HCT116 (cell line): ENCODE results near the gene DPYD. TPM values are rescaled to one million over a fixed set of nuclear protein-coding genes. Genes with fewer than 3 reads are reported as not detected.

Experiments
- ATAC-seq: fragments of 200-7000 bp; cut with Tn5 transposase; 2 replicates; pipeline ENCODE4 v1.9.1; 2020; ENCODE audit warnings: mild to moderate bottlenecking, moderate library complexity
- BruUV-seq: library from RNA; stranded (reverse); fragments of 400-500 nt; replicated peaks from 2 replicates; lab custom pipeline; 2021; lab: Mats Ljungman, UMichigan
- CTCF ChIA-PET: fragments of 300-600 bp; sonication (Branson Sonifier 250); formaldehyde crosslinking; loops from one replicate; lab custom pipeline; 2021; ENCODE audit warnings: antibody characterized with exemption; lab: Charles Lee
- POLR2A ChIA-PET: fragments of 300-600, 350-600 bp; sonication (Branson Sonifier 250); formaldehyde crosslinking; loops from one replicate; lab custom pipeline; 2021; ENCODE audit warnings: antibody characterized with exemption; lab: Charles Lee
- RAD21 ChIA-PET, 2 experiments: fragments of 300-600 bp; sonication (Branson Sonifier 250); formaldehyde crosslinking; loops; one replicate each; lab custom pipeline; 2023; ENCODE audit warnings: low total read pairs in 2 of 2; ENCODE audit not compliant: uncharacterized antibody in 2 of 2, unreplicated experiment in 2 of 2, low non-redundant PET in 1 of 2; lab: Charles Lee
- DNase-seq: peaks from one replicate; pipeline ENCODE4 v3.0.0-alpha.2; 2010; ENCODE audit warnings: low read depth, low spot score
- H2AFZ ChIP-seq: fragments of 200-600 bp; shearing (Covaris generic), sonication (generic); 2 replicates; pipeline ENCODE4 v1.6.1; 2017; ENCODE audit warnings: low read depth, mixed run types, mixed read lengths, antibody characterized with exemption, low read length; ENCODE audit not compliant: poor library complexity, severe bottlenecking
- H3K27ac ChIP-seq: 2 replicates; pipeline ENCODE4 v1.5.1; 2012; ENCODE audit warnings: low read depth, low read length
- H3K27me3 ChIP-seq: fragments of 200-600 bp; sonication (generic); 2 replicates; pipeline ENCODE4 v1.6.1; 2016; ENCODE audit warnings: mixed run types, low read length, mixed read lengths; ENCODE audit not compliant: insufficient read depth
- H3K36me3 ChIP-seq, 2 experiments: fragments of 200-500 bp in 1 of 2; fragments of 200-600 bp in 1 of 2; sonication (Bioruptor generic) in 1 of 2; sonication (generic) in 1 of 2; 2 replicates each; pipeline versions ENCODE4 v1.5.1 to v1.6.1; 2014 to 2016; ENCODE audit warnings: low read length in 2 of 2, inconsistent platforms in 1 of 2, mixed read lengths in 1 of 2, mixed run types in 1 of 2; ENCODE audit not compliant: insufficient read depth in 2 of 2, control insufficient read depth in 1 of 2
- H3K4me1 ChIP-seq, 2 experiments: fragments of 200-600 bp in 1 of 2; sonication (generic) in 1 of 2; 2 replicates each; pipeline versions ENCODE4 v1.5.1 to v1.6.1; 2012 to 2017; ENCODE audit warnings: low read length in 2 of 2, inconsistent platforms in 1 of 2, mild to moderate bottlenecking in 1 of 2, mixed read lengths in 1 of 2, mixed run types in 1 of 2, moderate library complexity in 1 of 2; ENCODE audit not compliant: insufficient read depth in 2 of 2, control insufficient read depth in 1 of 2
- H3K4me2 ChIP-seq: fragments of 200-600 bp; sonication (generic); 2 replicates; pipeline ENCODE4 v1.6.1; 2017; ENCODE audit warnings: mixed run types, low read length, mixed read lengths
- H3K4me3 ChIP-seq, 2 experiments: fragments of 200-600 bp in 1 of 2; sonication (generic) in 1 of 2; replicated peaks in 1 of 2; 2 replicates each; pipeline ENCODE4 v1.5.1; 2011 to 2016; ENCODE audit warnings: low read length in 2 of 2, control low read depth in 1 of 2, low read depth in 1 of 2, mild to moderate bottlenecking in 1 of 2, mixed read lengths in 1 of 2, mixed run types in 1 of 2
- H3K79me2 ChIP-seq: fragments of 200-600 bp; sonication (generic); 2 replicates; pipeline ENCODE4 v1.6.1; 2017; ENCODE audit warnings: mild to moderate bottlenecking, mixed run types, low read length, moderate library complexity, mixed read lengths; ENCODE audit not compliant: insufficient read depth
- H3K9ac ChIP-seq: fragments of 200-600 bp; sonication (generic); 2 replicates; pipeline ENCODE4 v1.6.1; 2016; ENCODE audit warnings: low read length, mixed read lengths
- H3K9me2 ChIP-seq: fragments of 200-600 bp; sonication (generic), shearing (Covaris generic); 2 replicates; pipeline ENCODE4 v1.6.1; 2017; ENCODE audit warnings: mixed run types, mild to moderate bottlenecking, moderate library complexity; ENCODE audit not compliant: insufficient read depth
- H3K9me3 ChIP-seq, 2 experiments: fragments of 200-500 bp in 1 of 2; fragments of 200-600 bp in 1 of 2; sonication (Bioruptor generic) in 1 of 2; sonication (generic) in 1 of 2; 2 replicates each; pipeline ENCODE4 v1.6.1; 2014 to 2017; ENCODE audit warnings: low read length in 2 of 2, mixed read lengths in 2 of 2, inconsistent platforms in 1 of 2, low read depth in 1 of 2, mild to moderate bottlenecking in 1 of 2, mixed run types in 1 of 2, moderate library complexity in 1 of 2; ENCODE audit not compliant: control insufficient read depth in 1 of 2, insufficient read depth in 1 of 2
- H4K20me1 ChIP-seq: fragments of 200-600 bp; sonication (generic), shearing (Covaris generic); 2 replicates; pipeline ENCODE4 v1.6.1; 2017; ENCODE audit warnings: mixed run types, mild to moderate bottlenecking, moderate library complexity; ENCODE audit not compliant: insufficient read depth
- CBX3 ChIP-seq: IDR thresholded peaks from 2 replicates; pipeline ENCODE4 v1.6.1; 2012; ENCODE audit warnings: low read depth
- CTCF ChIP-seq, 3 experiments: fragments of 200-600 bp in 1 of 3; sonication (generic) in 1 of 3; IDR thresholded peaks in 2 of 3; conservative IDR thresholded peaks in 1 of 3; 2 replicates each; pipeline ENCODE4 v1.5.1; 2012 to 2017; ENCODE audit warnings: low read depth in 2 of 3, low read length in 2 of 3, antibody characterized with exemption in 1 of 3, borderline replicate concordance in 1 of 3, control low read depth in 1 of 3, mild to moderate bottlenecking in 1 of 3, mixed read lengths in 1 of 3, mixed run types in 1 of 3, moderate library complexity in 1 of 3; ENCODE audit not compliant: insufficient read depth in 1 of 3
- EGR1 ChIP-seq: IDR thresholded peaks from 2 replicates; pipeline ENCODE4 v1.6.1; 2012; ENCODE audit warnings: low read depth
- EZH2phosphoT487 ChIP-seq: fragments of 200-600 bp; IDR thresholded peaks from 2 replicates; pipeline ENCODE4 v1.6.1; 2018; ENCODE audit warnings: antibody characterized with exemption, borderline replicate concordance
- JUND ChIP-seq: IDR thresholded peaks from 2 replicates; pipeline ENCODE4 v1.6.1; 2012
- MAX ChIP-seq: IDR thresholded peaks from 2 replicates; pipeline ENCODE4 v1.6.1; 2012
- POLR2A ChIP-seq: IDR thresholded peaks from 2 replicates; pipeline ENCODE4 v1.7.0; 2011; ENCODE audit warnings: borderline replicate concordance; ENCODE audit not compliant: insufficient read depth, insufficient read length; ENCODE audit errors: extremely low read depth
- POLR2AphosphoS5 ChIP-seq: IDR thresholded peaks from 2 replicates; pipeline ENCODE4 v1.6.1; 2011; ENCODE audit warnings: mild to moderate bottlenecking, low read depth, low read length, moderate library complexity
- RAD21 ChIP-seq: IDR thresholded peaks from 2 replicates; pipeline ENCODE4 v1.6.1; 2012; ENCODE audit warnings: low read depth, mild to moderate bottlenecking
- SIN3A ChIP-seq: IDR thresholded peaks from 2 replicates; pipeline ENCODE4 v1.6.1; 2012; ENCODE audit warnings: low read depth
- SP1 ChIP-seq: IDR thresholded peaks from 2 replicates; pipeline ENCODE4 v1.6.1; 2012; ENCODE audit warnings: low read depth
- SRF ChIP-seq: IDR thresholded peaks from 2 replicates; pipeline ENCODE4 v1.6.1; 2012; ENCODE audit warnings: low read depth
- TCF7L2 ChIP-seq: IDR thresholded peaks from 2 replicates; pipeline ENCODE4 v1.7.0; 2011; ENCODE audit warnings: borderline replicate concordance, inconsistent platforms; ENCODE audit not compliant: insufficient read depth, insufficient read length; ENCODE audit errors: extremely low read depth
- YY1 ChIP-seq: IDR thresholded peaks from 2 replicates; pipeline ENCODE4 v1.6.1; 2011; ENCODE audit warnings: low read length, low read depth, moderate library complexity, mild to moderate bottlenecking; ENCODE audit not compliant: insufficient replicate concordance; ENCODE audit errors: extremely low read depth
- ZFX ChIP-seq: fragments of 450-650 bp; IDR thresholded peaks from 2 replicates; pipeline ENCODE4 v1.6.1; 2017
- intact Hi-C: fragments of 100-400 bp; cut with micrococcal nuclease; formaldehyde crosslinking; loops from 2 replicates; pipeline ENCODE4 v1.10.0; 2022
- total RNA-seq: library from RNA; stranded (reverse); gene quantifications from one replicate; pipeline ENCODE4 v1.2.1, GENCODE V29; 2021; ENCODE audit not compliant: unreplicated experiment

DPYD gene
- total RNA-seq, 1 experiment from 2014 or later, result 1.7 TPM

DNA sequence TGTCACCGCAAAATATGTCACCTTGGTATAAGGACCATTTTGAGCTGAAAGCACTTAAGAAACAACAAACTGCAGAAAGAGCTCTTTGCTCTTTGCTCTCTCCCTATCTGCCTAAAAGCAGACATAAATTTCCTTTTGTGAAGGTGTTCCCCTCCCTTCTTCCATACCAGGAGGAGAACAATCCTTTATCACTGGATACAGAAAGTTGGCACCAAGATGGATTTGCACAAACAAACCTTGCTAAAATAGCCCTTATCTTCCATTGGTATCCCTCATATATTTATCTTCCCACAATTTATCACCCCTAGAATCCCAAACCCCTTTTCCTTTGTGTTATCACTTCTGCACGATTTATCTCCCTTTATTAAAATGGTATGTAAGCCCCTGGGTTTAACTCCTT, 51.4 kb downstream of the DPYD start:
- no peak for DNase-seq
- Histone ChIP-seq H3K79me2 (no peaks in the 10 kb centered on the region), H3K9ac (no peak overlapping the region), H3K27me3 (no peaks in the 10 kb centered on the region), H4K20me1 (no peaks in the 10 kb centered on the region), H3K36me3 (no peaks in the 10 kb centered on the region), H2AFZ (no peak overlapping the region), H3K4me2 (no peak overlapping the region), H3K9me3 (no peaks in the 10 kb centered on the region), H3K4me3 (no peak overlapping the region), H3K9me2 (no peaks in the 10 kb centered on the region), H3K4me1 (no peaks in the 10 kb centered on the region), H3K27ac (no peak overlapping the region)
- RAD21 ChIA-PET, result no interaction called here
- intact Hi-C loops, result no loop called here
- no TSS peak for BruUV-seq
- POLR2A ChIA-PET, result no interaction called here
- ATAC-seq, result no peak
- TF ChIP-seq EZH2phosphoT487 (no peak), CTCF (IDR thresholded peaks at IDR 0.05 in 2 of 3, conservative IDR thresholded peaks at IDR 0.05 in 1 of 3; ENCODE audit: borderline replicate concordance in 1 of 3, insufficient read depth in 1 of 3, low read depth in 2 of 3, low read length in 2 of 3) (no peak), ZFX (no peak), SRF (no peak), SP1 (no peak)
- CTCF ChIA-PET, result no interaction called here

- Histone ChIP-seq H3K36me3 (no peaks in the 10 kb centered on the region), H3K79me2 (no peaks in the 10 kb centered on the region), H3K27ac (no peak overlapping the region), H4K20me1 (no peaks in the 10 kb centered on the region), H3K9me2 (no peaks in the 10 kb centered on the region), H3K4me2 (no peak overlapping the region), H3K4me1 (no peaks in the 10 kb centered on the region), H3K4me3 (no peak overlapping the region), H3K9ac (no peak overlapping the region), H3K27me3 (no peaks in the 10 kb centered on the region), H3K9me3 (no peaks in the 10 kb centered on the region), H2AFZ (no peak overlapping the region)
- intact Hi-C loops, result no loop called here
- ChIA-PET CTCF (no interaction called here), POLR2A (no interaction called here), RAD21 (no interaction called here)
- DNase-seq, result no peak
- TF ChIP-seq TCF7L2 (no peak), JUND (no peak), YY1 (no peak), POLR2AphosphoS5 (no peak), EGR1 (no peak), SIN3A (no peak), RAD21 (no peak), POLR2A (no peak), CBX3 (no peak), MAX (no peak), EZH2phosphoT487 (no peak)
- no peak for ATAC-seq
- no TSS peak for BruUV-seq
Measured at GRCh38 chr1:97867127-97867526, 53.7 kb downstream of the DPYD start.
